Loucy (cell line): ENCODE measurements around the gene GNAQ.

Experiments used
- H2AFZ ChIP-seq: fragments of 200-600 bp; sonication (generic); 2 replicates; pipeline ENCODE4 v1.6.0; 2016; ENCODE audit warnings: antibody characterized with exemption, mild to moderate bottlenecking, low read length, moderate library complexity
- H3F3A ChIP-seq: fragments of 200-600 bp; 2 replicates; pipeline ENCODE4 v1.6.0; 2016; ENCODE audit warnings: antibody characterized with exemption, low read depth, mild to moderate bottlenecking
- H3K27me3 ChIP-seq: fragments of 200-600 bp; sonication (generic); 2 replicates; pipeline ENCODE4 v1.6.1; 2014; ENCODE audit warnings: low read length, mild to moderate bottlenecking; ENCODE audit not compliant: insufficient read depth, poor library complexity, severe bottlenecking
- H3K36me3 ChIP-seq: fragments of 200-600 bp; sonication (generic); 2 replicates; pipeline ENCODE4 v1.6.1; 2016; ENCODE audit warnings: low read length; ENCODE audit not compliant: insufficient read depth
- H3K4me1 ChIP-seq: fragments of 200-600 bp; sonication (generic); 2 replicates; pipeline ENCODE4 v1.5.1; 2014; ENCODE audit warnings: low read length, mild to moderate bottlenecking; ENCODE audit not compliant: insufficient read depth, poor library complexity, severe bottlenecking
- H3K4me2 ChIP-seq: fragments of 200-600 bp; sonication (generic); 2 replicates; pipeline ENCODE4 v1.6.0; 2014; ENCODE audit warnings: antibody characterized with exemption, low read length, low read depth, mild to moderate bottlenecking; ENCODE audit not compliant: poor library complexity, severe bottlenecking
- H3K4me3 ChIP-seq: fragments of 200-600 bp; sonication (generic); 2 replicates; pipeline ENCODE4 v1.5.1; 2014; ENCODE audit warnings: low read length, mild to moderate bottlenecking, mixed read lengths; ENCODE audit not compliant: poor library complexity, severe bottlenecking
- H3K79me2 ChIP-seq: fragments of 200-600 bp; sonication (generic); 2 replicates; pipeline ENCODE4 v1.6.1; 2014; ENCODE audit warnings: low read length; ENCODE audit not compliant: insufficient read depth
- H3K9ac ChIP-seq: fragments of 200-600 bp; sonication (generic); 2 replicates; pipeline ENCODE4 v1.6.0; 2014; ENCODE audit warnings: mild to moderate bottlenecking, low read depth, low read length, moderate library complexity; ENCODE audit not compliant: poor library complexity, severe bottlenecking
- H3K9me2 ChIP-seq: fragments of 200-600 bp; sonication (generic); replicated peaks from 2 replicates; pipeline ENCODE4 v1.6.1; 2016; ENCODE audit warnings: low read depth, low read length, mixed read lengths
- H3K9me3 ChIP-seq: fragments of 200-600 bp; sonication (generic); 2 replicates; pipeline ENCODE4 v1.6.1; 2014; ENCODE audit warnings: mild to moderate bottlenecking, antibody characterized with exemption, low read length, low read depth; ENCODE audit not compliant: insufficient read depth
- H4K20me1 ChIP-seq: fragments of 200-600 bp; sonication (generic); 2 replicates; pipeline ENCODE4 v1.6.0; 2014; ENCODE audit warnings: antibody characterized with exemption, low read length, mild to moderate bottlenecking; ENCODE audit not compliant: insufficient read depth, poor library complexity, severe bottlenecking
- CTCF ChIP-seq: fragments of 200-600 bp; sonication (generic); conservative IDR thresholded peaks from 2 replicates; pipeline ENCODE4 v1.5.1; 2014; ENCODE audit warnings: mild to moderate bottlenecking, antibody characterized with exemption, low read length
- EZH2phosphoT487 ChIP-seq: fragments of 200-600 bp; IDR thresholded peaks from 2 replicates; pipeline ENCODE4 v1.6.1; 2018; ENCODE audit warnings: antibody characterized with exemption, mild to moderate bottlenecking, moderate library complexity, borderline replicate concordance

Gene GNAQ

GRCh38 chr9:77985996-77986395 lies 45.6 kb downstream of the GNAQ start:
- TF ChIP-seq EZH2phosphoT487: no peak
- Histone ChIP-seq H3F3A (no peaks in the 10 kb centered on the region), H3K4me2 (no peak overlapping the region), H3K9me2 (no peaks in the 10 kb centered on the region), H3K4me3 (no peak overlapping the region), H4K20me1 (peaks cover 87% of the 10 kb centered on the region), H3K79me2 (peaks cover 100% of the 10 kb centered on the region), H3K36me3 (peaks cover 48% of the 10 kb centered on the region; the same call in 1 of the 2 replicates), H3K9me3 (no peaks in the 10 kb centered on the region), H3K4me1 (peaks cover 61% of the 10 kb centered on the region), H3K27me3 (no peaks in the 10 kb centered on the region), H3K9ac (no peak overlapping the region), H2AFZ (no peak overlapping the region)

DNA sequence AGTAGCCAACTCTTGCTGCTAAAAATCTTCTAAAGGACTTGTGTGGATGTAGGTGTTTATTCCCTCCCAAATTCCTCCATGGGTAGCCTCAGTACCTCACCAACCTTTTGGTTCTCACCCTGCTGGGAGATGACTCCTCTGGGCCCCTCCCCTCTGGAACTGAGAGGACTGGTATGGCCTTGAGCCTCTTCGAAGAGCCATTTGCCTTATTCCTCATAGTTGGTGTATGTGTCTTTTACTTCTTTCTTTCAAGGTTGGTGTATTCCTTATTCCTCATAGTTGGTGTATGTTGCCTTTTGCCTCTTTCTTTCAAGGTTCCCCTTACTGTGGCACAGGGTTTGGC lies 48.3 kb downstream of the GNAQ start:
- no peak for TF ChIP-seq EZH2phosphoT487
- no peak for TF ChIP-seq CTCF
- Histone ChIP-seq H3K36me3 (peaks cover 34% of the 10 kb centered on the region; the same call in 1 of the 2 replicates), H3K27me3 (no peaks in the 10 kb centered on the region), H3K4me3 (no peak overlapping the region), H3K4me1 (peaks cover 70% of the 10 kb centered on the region), H3F3A (0 out of 2 replicates have a peak, but pooled peaks cover under 1% of the 10 kb centered on the region), H3K79me2 (peaks cover 100% of the 10 kb centered on the region), H2AFZ (no peak overlapping the region), H3K4me2 (peak overlapping the region; percentile 33), H3K9me2 (no peaks in the 10 kb centered on the region), H4K20me1 (peaks cover 80% of the 10 kb centered on the region), H3K9me3 (no peaks in the 10 kb centered on the region), H3K9ac (no peak overlapping the region)

DNA sequence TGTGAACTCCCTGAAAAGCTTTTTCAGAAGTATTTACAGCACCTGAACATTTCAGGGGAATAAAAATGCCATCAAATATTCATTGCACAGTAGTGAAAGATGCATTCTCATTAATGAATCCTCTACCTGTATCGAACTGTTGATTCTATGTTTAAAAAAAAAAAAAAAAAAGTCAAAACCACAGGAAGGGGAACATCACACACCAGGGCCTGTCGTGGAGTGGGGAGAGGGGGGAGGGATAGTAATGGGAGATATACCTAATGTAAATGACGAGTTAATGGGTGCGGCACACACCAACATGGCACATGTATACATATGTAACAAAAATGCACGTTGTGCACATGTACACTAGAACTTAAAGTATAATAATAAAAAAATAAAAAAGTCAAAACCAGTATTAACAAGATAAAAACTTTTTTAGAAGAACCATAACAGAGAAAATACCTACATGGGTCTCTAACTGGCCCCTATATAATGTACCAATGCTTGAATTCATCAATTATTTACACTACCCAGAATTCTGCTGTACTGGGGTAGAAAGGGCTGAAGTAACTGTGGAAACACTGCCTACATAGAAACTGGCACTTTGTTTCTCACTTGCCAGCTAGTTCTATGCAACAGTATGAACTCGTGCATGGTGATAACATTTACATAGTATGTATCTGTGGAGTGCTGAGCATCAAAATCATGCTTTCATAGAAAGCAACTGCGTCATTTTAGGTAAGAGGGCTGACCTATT lies 48.9 kb downstream of the GNAQ start:
- Histone ChIP-seq H3K9ac (peak overlapping the region; percentile 50), H3K27me3 (no peaks in the 10 kb centered on the region), H3K4me1 (peaks cover 70% of the 10 kb centered on the region), H4K20me1 (peaks cover 79% of the 10 kb centered on the region), H3K4me2 (peak overlapping the region; percentile 33), H3F3A (0 out of 2 replicates have a peak, but pooled peaks cover 3% of the 10 kb centered on the region), H3K4me3 (no peak overlapping the region), H3K79me2 (peaks cover 100% of the 10 kb centered on the region), H3K9me2 (no peaks in the 10 kb centered on the region), H3K36me3 (peaks cover 28% of the 10 kb centered on the region; the same call in 1 of the 2 replicates), H2AFZ (no peak overlapping the region), H3K9me3 (no peaks in the 10 kb centered on the region)
- TF ChIP-seq CTCF: no peak
- no peak for TF ChIP-seq EZH2phosphoT487
